ENCODE results near the gene KLRG1.

The KLRG1 gene

GRCh38 chr12:8989413-8989812 lies at the start of gene KLRG1:
Gene KLRG1 (plus strand): TSS chr12:8989546. CDS start chr12:8989636, 90 bp downstream.
- no peak for DNase-seq

- DNase-seq = no peak
These were observed 47.5 kb upstream of the KLRG1 start for GRCh38 chr12:8941691-8942478.

DNA sequence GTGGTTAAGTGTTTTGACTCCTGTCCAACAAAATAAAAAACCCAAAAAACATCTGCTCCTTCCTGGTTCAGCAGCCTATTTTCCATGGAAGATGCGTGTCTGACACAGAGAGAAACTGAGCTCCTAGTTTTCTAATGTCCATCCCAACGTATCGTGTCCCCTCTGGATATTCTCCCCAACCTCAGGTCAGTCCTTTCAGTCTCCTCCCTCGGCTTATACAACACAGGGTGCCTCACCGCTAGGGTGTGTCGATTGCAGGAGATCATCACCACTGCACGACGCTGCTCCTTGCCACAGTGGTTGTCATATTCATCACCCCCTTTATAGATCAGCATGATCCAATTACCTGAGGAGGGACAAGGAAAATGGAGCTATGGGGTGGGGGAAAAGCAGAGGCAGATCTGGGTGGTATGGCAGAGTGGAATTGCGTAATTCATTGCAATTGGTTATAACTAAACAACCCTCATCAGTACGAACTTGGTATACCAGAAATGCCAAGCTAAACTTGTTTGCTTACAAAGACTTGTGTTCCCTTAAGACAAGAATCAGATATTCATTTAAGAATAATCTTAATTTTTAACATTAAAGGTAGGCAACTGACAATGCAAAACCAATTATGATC lies 45.7 kb upstream of the KLRG1 start:
- DNase-seq = no peak

DNA sequence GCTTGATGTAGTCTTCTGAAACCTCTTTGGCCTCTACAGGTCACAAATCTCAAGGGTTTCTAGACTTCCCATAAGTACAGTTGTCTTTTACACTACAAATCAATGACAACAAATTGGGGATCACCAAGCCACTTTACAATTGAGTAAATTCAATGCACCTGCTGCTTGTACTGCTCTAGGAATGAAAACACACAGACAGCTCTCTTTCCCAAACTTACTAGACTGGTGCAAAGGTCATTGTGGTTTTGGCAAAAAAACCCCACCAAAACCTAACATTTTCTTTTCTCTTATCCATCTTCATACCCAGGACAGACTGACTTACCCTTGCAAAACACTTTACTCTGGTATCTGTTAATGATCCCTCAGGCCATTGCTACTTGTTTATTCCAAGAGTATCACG lies 42.6 kb upstream of the KLRG1 start:
- no peak for DNase-seq

DNA sequence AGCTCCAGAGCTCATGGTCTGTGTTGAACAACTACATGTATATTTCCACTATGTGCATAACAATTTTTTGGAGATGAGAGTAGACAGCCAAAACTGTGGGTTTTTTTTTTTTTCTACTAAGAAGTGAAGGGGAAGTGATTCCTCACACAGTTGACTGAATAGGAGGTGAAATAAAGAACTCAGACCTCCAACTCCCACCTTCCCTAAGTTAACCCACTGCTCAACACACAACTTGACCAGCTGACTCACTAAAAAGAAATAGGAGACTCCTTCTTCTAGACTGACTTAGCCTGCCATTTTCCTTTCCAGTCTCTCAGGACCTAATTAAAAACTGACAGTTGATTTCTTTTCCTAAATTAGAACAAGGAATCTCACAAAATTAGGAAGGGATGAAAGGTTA lies 41.6 kb upstream of the KLRG1 start:
- no peak for DNase-seq

- peak in 1 of 2 experiments; percentile 12 for DNase-seq
These were observed 40.5 kb upstream of the KLRG1 start for GRCh38 chr12:8948701-8949341.

DNA sequence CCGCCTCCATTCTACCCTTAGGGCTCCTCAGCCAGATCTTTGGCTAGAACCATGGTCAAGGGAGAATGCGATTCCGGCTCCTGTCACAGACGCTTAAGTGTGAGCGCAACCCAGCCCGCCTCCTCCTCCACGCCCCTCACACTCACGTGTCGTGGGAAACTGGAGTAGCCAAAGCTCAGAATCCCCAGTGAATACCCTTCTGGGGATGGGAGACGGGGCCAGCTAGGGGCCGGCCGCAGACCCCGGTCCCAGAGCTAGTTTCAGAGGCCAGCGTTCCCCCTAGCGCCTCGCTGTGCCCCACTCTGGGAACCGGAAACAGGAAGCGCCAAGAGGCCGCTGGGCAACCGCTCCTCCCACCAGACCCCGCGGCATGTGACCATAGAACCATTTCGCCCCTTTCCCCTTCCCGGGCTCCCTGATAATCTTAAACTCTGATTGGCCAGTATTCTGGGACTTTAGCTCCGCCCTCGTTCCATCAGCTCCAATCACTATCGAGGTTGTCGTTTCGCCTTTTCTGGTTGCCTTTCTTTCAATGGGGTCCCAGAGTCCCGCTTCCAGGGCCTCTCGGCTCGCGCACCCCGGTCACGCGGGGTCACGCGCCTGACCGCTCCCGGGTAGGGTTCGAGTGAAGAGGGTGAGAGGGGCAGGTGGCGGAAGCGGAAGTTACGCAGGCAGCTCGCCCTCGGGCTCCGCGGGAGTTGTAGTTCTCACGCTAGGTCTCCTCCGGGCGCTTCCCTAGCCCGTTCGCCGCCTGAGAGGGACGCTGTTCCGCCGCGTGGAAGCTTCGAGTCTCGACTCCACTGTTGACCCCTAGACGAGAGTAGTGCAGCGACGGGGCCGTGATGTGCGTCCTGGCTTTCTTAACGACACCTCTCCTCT lies 39.8 kb upstream of the KLRG1 start, which contains the start of gene M6PR:
TSS of gene M6PR (minus strand) at position 304 of the 879 bp plus-strand sequence. CDS start 3,241 bp downstream, outside the sequence.
- peak; percentile 91 to 94 for DNase-seq

DNA sequence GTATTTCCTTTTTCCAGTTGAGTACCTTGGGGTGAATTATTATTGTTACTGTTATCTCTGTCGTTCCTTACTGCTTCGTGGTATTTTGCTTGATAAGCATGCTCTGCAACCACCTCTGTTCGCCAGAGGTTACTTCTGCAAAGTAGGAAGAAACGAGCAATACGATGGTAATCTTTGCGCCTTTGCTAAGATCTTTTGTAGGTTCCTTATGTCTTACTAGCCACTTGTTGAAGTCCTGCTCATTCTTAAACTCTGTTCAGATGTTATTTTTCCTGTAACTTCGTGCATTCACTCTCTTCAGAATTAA lies 39.2 kb upstream of the KLRG1 start:
- no peak for DNase-seq

DNA sequence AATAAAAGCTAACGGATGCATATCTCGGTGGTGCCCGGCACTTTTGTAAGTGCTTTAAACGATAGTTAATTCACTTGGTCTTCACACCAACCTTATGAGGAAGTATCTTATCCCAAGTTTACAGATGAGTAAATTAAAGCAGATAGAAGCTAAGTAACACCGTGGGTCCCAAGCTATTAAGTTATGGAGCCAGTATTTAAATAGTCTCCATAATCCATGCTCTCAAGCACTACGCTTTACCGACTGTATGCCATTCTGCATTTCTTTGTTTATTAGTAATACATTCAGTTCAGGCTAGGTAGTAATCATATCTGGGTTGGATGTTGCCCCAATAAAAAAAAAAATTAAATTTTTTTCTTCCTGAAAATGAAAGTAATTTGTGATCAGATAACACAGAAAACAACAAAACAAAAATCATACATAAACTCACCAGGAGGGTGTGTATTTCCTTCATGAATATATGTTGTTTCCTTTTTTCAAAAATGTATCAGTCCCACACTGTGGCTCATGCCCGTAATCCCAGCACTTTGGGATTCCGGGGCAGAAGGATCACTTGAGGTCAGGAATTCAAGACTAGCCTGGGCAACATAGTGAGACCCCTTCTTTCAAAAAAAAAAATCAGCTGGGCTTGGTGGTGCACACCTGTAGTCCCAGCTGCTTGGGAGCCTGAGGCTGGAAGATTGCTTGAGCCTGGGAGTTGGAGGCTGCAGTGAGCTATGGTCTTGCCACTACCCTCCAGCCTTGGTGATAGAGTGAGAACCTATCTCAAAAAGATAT lies 38.5 kb upstream of the KLRG1 start:
- no peak for DNase-seq

DNA sequence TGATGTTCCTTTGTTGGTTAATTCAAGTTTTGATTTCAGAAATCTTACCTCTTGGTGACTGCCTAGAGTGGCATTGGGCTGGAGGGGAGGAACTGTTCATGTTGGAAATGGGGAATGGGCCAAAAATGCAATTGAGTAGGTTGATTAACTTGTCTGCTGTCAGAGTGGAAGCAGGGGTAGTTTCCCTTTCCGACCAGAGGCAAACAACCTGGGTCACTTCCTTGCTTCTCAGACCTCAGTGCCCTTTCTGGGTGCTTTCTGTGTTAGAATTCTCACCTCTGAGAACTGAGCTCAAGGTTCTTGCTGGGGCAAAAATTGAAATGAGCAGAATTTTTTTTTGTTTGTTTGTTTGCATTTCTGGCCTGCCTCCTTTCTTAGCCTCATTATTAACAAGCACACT lies 37.6 kb upstream of the KLRG1 start:
- peak; percentile 15 to 32 for DNase-seq

GRCh38 chr12:8953773-8954402 lies 35.5 kb upstream of the KLRG1 start:
- DNase-seq = peak; percentile 37 to 50

GRCh38 chr12:8956073-8956472 lies 33.3 kb upstream of the KLRG1 start:
- DNase-seq = no peak

DNA sequence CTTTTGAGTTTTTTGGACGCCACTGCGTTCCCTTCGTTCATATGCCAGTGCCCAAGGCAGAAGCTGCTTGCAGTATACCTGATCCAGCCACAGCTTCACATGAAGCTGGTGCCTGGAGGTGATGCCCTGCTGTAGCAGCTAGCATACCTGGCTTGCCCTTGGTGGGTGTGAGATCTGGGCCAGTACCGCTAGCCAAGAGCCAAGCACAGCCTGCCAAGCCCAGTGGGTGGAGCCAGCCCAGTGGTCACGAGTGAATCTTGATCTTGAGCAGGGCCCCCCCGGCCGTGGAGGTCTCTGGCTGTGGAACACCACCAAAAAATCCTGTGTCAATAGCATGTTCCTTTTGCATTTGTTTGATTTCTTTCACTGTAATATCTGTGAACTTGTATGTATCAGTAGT lies 32.6 kb upstream of the KLRG1 start:
- no peak for DNase-seq

GRCh38 chr12:8957561-8957960 lies 31.8 kb upstream of the KLRG1 start:
- no peak for DNase-seq

GRCh38 chr12:8958066-8958465 lies 31.3 kb upstream of the KLRG1 start:
- DNase-seq = no peak

- no peak for DNase-seq
These were observed 29.2 kb upstream of the KLRG1 start for GRCh38 chr12:8960176-8960575.

- DNase-seq = no peak
These were observed 20.6 kb upstream of the KLRG1 start for GRCh38 chr12:8968761-8969160.

- DNase-seq = no peak
These were observed 19.4 kb upstream of the KLRG1 start for GRCh38 chr12:8969861-8970411.

GRCh38 chr12:8970432-8970831 lies 18.9 kb upstream of the KLRG1 start:
- no peak for DNase-seq

- DNase-seq = no peak
These were observed 9.2 kb upstream of the KLRG1 start for GRCh38 chr12:8980137-8980536.

GRCh38 chr12:8985213-8985754 lies 4.1 kb upstream of the KLRG1 start:
- no peak for DNase-seq
